ENCODE results near the gene MAGEL2. TPM values are rescaled to one million over a fixed set of nuclear protein-coding genes. Genes with fewer than 3 reads are reported as not detected.

The MAGEL2 gene
- total RNA-seq, 2 experiments from 2014 or later = not detected

DNA sequence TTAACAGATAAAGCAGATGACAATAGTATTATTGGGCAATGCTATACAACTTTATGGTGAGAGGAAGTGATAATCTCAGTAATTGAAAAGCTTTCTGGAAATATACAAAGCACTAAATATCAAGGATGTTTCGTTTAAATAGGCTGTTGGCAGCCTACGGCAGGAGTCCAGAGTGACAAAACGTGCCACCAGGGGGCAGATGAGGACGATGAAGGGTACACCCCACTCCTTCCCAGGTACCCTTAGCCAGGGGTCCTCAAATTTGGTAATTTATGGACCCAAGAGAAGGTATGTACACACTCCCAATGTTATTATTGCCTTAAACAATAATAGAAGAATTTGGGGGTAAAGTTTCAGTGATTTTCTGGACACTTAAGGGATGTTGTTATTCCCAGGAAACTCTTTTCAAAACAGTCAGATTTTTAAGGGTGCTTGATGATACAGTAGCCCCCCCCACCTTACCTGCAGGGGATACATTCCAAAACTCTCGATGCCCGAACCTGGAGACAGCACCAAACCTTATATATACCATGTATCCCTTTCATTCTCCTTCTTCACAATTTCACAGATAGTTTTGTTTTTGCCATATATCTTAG lies 1.4 kb upstream of the MAGEL2 start:
- Mint-ChIP-seq H3K4me1 (ENCODE audit: low read depth) (no peaks in the 10 kb centered on the region), H3K9me3 (no peaks in the 10 kb centered on the region), H3K27ac (no peak overlapping the region), H3K27me3 (peaks cover 6% of the 10 kb centered on the region), H3K36me3 (ENCODE audit: low read depth) (no peaks in the 10 kb centered on the region), H3K4me3 (no peak overlapping the region)
- intact Hi-C loops (cut with micrococcal nuclease) = no loop called here
- DNase-seq (peak; percentile 57), ATAC-seq (no peak)
- ChIA-PET POLR2A (interaction anchor here (0.6 kb wide), 1 partner anchor 35 kb away, joined by 3 read pairs; no protein-coding TSS in a partner anchor), CTCF (interaction anchor here (0.9 kb wide), 1 partner anchor 20 kb away, joined by 4 read pairs; no protein-coding TSS in a partner anchor)
- TF ChIP-seq, protein P1, sequence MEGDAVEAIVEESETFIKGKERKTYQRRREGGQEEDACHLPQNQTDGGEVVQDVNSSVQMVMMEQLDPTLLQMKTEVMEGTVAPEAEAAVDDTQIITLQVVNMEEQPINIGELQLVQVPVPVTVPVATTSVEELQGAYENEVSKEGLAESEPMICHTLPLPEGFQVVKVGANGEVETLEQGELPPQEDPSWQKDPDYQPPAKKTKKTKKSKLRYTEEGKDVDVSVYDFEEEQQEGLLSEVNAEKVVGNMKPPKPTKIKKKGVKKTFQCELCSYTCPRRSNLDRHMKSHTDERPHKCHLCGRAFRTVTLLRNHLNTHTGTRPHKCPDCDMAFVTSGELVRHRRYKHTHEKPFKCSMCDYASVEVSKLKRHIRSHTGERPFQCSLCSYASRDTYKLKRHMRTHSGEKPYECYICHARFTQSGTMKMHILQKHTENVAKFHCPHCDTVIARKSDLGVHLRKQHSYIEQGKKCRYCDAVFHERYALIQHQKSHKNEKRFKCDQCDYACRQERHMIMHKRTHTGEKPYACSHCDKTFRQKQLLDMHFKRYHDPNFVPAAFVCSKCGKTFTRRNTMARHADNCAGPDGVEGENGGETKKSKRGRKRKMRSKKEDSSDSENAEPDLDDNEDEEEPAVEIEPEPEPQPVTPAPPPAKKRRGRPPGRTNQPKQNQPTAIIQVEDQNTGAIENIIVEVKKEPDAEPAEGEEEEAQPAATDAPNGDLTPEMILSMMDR (IDR thresholded peaks at IDR 0.05) = peak; percentile 66

DNA sequence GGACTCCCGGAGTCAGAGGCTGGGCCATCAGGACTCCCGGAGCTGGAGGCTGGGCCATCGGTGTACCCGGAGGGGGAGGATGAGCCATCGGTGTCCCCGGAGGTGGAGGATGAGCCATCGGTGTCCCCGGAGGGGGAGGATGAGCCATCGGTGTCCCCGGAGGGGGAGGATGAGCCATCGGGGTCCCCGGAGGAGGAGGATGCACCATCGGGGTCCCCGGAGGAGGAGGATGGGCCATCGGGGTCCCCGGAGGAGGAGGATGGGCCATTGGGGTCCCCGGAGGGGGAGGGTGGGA lies 719 bp downstream of the MAGEL2 start:
- no peaks in the 10 kb centered on the region for H3K9me3 Mint-ChIP-seq

DNA sequence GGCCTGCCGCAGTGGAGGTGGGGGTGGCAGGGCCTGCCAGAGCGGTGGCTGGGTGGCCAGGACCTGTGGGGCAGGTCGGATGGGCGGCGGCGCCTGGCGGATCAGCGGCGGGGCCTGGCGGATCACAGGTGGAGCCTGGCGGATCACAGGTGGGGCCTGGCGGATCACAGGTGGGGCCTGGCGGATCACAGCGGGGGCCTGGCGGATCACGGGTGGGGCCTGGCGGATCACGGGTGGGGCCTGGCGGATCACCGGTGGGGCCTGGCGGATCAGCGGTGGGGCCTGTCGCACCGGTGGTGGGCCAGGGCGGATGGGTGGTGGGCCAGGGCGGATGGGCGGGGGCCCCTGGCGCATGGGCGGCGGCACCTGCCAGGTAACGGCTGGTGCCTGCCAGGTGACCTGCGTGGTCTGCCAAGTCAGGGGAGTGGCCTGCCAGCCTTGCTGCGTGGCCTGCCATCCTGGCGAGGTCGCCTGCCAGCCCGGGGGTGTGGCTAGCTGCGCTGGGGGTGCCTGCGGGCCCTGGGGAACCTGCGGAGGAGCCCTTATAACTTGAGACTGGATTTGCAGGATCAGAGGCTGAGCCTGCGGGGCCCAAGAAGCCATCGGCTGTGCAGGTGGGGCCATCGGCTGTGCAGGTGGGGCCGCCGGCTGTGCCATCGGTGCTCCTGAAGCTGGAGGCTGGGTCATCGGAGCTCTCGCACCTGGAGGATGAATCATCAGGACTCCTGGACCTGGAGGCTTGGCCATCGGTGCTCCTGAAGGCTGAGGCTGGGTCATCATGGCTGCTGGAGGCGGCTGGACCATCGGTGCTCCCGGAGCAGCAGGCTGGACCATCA lies 1.3 kb downstream of the MAGEL2 start:
- DNase-seq (no peak), ATAC-seq (no peak)
- Mint-ChIP-seq H3K36me3 (ENCODE audit: low read depth) (no peaks in the 10 kb centered on the region), H3K4me3 (no peak overlapping the region), H3K9me3 (no peaks in the 10 kb centered on the region), H3K27me3 (peaks cover 6% of the 10 kb centered on the region), H3K4me1 (ENCODE audit: low read depth) (no peaks in the 10 kb centered on the region), H3K27ac (no peak overlapping the region)
- CTCF ChIA-PET = interaction anchor here (1.7 kb wide), 1 partner anchor 220 kb away, joined by 3 read pairs; no protein-coding TSS in a partner anchor
- intact Hi-C loops (cut with micrococcal nuclease) = no loop called here
- POLR2A ChIA-PET = no interaction called here
- TF ChIP-seq, protein P1 (IDR thresholded peaks at IDR 0.05) = no peak

More for the DNA sequence above, 719 bp downstream of the MAGEL2 start:
- no peak overlapping the region for H3K4me3 Mint-ChIP-seq
- H3K36me3 Mint-ChIP-seq (ENCODE audit: low read depth) = no peaks in the 10 kb centered on the region
- POLR2A ChIA-PET = no interaction called here
- intact Hi-C loops (cut with micrococcal nuclease) = no loop called here
- H3K27ac Mint-ChIP-seq = no peak overlapping the region
- CTCF ChIA-PET = interaction anchor here (1.7 kb wide), 1 partner anchor 219 kb away, joined by 3 read pairs; no protein-coding TSS in a partner anchor
- H3K4me1 Mint-ChIP-seq (ENCODE audit: low read depth) = no peaks in the 10 kb centered on the region
- DNase-seq = no peak
- peaks cover 6% of the 10 kb centered on the region for H3K27me3 Mint-ChIP-seq
- TF ChIP-seq, protein P1 (IDR thresholded peaks at IDR 0.05) = no peak
- ATAC-seq = no peak

DNA sequence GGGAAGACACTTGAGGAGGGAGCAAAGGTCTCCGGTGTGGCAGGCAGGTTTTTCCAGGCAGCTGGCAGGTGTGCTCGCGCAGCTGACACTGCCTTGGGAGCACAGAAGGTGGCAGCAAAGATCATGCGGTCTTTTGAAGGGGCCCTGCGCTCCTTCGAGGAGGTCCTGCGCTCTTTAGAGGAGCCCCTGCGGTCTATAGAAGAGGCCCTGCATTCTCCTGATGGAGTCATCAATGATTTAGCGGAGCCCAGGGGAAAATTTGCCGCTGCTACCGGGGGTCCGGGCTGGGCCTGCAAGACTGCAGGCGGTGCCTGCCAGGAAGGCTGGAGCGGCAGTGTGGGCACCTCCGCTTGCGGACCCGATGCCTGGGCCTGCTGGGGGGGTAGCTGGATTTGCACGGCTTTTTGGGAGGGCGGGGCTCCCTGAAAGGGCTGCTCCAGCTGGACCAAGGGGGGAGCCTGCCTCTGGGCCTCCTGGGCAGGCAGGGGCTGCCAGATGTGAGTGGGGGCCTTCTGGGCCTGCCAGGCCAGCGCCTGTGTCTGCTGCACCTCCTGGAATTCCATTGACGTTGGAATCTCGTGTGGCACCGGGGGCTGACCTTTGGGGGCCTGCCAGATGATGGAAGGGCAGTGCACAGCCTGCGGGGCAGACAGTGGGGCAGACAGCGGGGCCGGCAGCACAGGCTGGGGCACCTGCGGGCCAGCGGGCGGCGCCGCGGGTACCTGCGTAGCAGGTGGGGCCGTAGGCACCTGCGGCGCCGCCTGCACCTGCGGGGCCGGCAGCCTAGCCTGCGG lies 2.1 kb downstream of the MAGEL2 start:
- DNase-seq = no peak
- ATAC-seq = no peak
- Mint-ChIP-seq H3K4me3 (no peak overlapping the region), H3K4me1 (ENCODE audit: low read depth) (no peaks in the 10 kb centered on the region), H3K36me3 (ENCODE audit: low read depth) (no peaks in the 10 kb centered on the region), H3K9me3 (no peaks in the 10 kb centered on the region), H3K27me3 (peaks cover 6% of the 10 kb centered on the region), H3K27ac (no peak overlapping the region)
- ChIA-PET POLR2A (no interaction called here), CTCF (no interaction called here)
- intact Hi-C loops (cut with micrococcal nuclease) = no loop called here
- TF ChIP-seq, protein P1 (IDR thresholded peaks at IDR 0.05) = no peak

Data from activated CD8-positive, alpha-beta T cell treated with anti-CD3 and anti-CD28 coated beads for 36 hours (primary cell).